ENCODE measurements around the gene GET3.
A peak's percentile ranks its signal among the peaks of the same experiment; 100 is the strongest.

The GET3 gene

GRCh38 chr19:12782174-12782423, 44.8 kb downstream of the GET3 start:
- DNase-seq, result no peak

DNA sequence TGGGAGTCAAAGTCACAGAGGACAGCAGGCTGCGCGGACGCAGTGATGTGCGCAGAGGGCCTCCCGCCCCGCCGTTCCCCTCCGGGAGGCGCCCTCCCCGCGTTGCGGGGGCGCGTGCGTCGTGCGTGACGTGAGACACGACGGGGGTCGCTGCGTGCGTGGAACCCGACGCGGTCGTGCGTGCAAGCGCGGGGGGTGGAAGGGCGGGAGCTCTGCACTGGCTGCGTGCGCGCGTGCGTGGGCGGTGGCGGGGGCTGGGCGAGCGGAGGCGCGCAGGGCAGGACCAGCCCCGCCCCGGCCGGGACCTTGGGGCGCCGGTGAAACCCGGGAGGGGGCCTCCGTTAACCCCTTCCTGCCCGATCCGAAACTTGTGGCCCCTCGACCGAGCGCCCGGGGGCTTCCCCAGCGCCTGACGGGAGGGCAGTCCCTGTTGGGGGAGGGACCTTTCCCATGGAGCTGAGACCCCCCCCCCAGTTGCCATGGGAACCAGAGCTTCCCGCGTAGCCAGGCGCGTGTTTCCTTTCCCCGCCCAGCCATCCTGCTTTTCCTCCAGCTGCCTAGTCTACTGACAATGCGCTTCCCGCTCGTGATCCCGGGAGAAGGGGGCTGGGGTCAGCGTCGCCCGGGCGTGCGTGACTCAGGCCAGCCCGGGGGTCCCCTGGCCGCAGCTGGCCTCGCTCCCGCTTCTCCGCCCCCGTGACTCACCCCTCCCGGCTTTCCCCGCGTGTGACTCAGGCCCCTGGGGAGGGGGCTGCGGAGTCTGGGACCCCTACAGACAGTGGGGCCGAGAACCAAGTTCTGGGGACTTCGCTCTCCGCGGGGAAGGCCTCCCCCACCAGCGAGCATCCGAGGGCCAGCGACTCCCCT, 45.4 kb downstream of the GET3 start:
- peak; percentile 91 for DNase-seq

- peak; percentile 67 for DNase-seq
Observed at GRCh38 chr19:12783291-12783848, 46.1 kb downstream of the GET3 start.

DNA sequence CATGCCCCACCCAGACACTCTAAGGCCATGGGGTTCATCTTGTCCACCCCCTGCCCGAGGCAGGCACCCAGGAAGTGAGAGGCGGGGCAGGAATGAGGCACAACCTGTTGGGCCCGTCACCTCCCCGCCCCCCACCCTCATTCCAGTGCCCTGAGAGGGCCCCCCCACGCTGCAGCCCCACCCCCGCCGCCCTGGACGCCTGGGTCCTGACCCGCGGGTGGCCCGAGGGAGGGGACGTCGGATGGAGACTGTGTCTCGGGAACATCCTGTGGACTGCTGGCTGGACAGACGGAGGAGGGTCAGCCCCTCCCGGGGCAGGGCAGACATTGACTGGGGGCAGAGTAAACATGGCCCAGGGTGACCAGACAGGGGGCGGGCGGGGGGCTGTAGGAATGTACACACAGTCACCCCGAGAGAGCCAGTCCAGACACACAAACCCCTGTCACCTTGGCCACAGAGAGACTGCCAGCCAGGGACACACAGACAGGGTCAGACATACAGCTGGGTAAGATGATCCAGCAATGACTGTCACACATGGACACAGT, 46.6 kb downstream of the GET3 start:
- DNase-seq, result no peak

DNA sequence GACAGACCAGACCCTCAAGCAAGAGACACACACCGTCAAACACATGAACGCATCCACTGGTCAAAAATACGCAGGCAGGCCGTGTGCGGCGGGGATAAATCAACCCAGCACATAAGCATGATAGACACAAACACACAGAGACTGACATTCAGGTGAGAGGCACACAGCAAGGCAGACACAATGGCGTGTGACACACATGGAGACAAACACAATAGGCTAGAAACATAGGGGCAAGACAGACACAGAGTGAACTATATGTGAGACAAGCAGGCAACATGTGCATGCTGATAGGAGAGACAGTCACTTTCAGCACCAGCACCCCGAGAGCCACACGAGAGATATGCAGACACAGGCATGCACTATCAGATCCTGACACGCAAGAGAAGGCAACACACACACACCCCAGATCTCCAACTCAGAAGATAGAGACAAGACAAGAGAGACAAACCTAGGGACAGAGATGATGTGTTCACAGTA, 47.1 kb downstream of the GET3 start:
- no peak for DNase-seq

DNA sequence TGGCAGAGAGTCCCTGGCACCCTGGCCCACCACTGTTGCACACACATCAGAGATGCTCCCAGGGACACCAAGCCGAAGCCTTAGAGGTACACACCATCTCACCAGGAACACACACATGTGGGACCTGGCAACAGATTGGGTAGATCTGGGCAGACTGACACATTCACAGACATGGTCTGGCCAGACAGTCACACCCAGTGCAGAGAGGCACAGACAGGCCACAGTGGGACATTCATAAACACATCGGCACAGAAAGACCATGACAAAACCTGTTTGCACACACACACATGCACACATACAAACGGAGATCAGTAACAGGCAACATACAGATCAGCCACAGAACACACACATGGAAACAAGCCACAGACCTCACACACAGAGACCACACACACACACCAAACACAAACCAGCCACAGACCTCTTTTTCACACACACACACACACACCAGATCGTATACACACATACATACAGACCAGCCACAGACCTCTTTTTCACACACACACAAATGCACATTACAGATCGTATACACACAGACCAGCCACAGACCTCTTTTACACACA, 47.7 kb downstream of the GET3 start:
- peak; percentile 59 for DNase-seq

DNA sequence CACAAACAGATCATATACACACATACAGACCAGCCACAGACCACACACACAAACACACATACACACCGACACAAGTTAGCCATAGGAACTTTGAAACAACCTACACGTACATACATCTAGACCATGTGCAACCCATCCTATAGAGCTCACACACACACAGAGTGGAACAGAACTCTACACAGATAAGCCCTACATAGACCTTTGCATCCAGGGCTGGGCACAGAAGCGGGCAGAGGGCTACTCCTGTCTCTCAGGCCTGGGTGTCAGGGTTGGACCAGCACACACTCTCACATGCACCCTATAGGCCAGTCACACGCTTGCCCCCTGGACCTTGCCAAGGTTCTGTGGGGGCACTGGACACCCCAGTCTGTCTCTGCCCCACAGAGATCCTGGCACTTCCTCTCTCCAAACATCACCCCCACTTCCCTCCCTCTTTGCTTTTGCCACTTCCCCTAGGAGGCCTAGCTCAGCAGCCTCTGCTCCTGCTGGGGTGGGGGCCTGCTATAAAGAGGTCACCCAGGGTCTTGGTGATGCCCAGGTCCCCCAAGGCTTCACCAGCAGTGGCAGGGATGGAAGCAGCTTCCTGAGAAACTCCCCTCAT, 48.2 kb downstream of the GET3 start:
- no peak for DNase-seq

GRCh38 chr19:12786141-12786870, 49.0 kb downstream of the GET3 start:
- DNase-seq, result no peak

DNA sequence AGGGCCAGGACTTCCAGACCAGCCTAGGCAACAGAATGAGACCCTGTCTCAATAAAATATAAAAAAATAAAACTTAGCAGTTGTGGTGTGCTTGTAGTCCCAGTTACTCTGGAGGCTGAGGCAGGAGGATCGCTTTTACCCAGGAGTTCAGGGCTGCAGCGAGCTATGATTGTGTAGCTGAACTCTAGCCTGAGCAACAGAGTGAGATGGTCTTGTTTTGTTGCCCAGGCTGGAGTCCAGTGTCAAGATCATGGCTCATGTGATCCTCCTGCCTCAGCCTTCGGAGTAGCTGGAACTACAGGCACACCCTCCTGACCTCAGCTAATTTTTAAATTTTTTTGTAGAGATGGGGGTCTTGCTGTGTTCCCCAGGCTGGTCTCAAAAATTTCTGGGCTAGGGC, 49.7 kb downstream of the GET3 start:
- DNase-seq, result no peak

DNA sequence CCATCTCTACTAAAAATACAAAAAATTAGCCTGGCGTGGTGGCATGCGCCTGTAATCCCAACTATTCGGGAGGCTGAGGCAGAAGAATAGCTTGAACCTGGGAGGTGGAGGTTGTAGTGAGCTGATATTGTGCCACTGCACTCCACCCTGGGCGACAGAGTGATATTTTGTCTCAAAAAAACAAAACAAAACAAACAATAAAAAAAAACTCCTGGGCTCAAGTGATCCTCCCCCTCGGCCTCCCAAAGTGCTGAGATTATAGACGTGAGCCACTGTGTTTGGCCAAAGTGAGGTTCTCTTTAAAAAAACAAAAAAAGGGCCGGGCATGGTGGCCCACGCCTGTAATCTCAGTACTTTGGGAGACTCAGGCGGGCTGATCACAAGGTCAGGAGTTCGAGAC, 50.2 kb downstream of the GET3 start:
- no peak for DNase-seq

GRCh38 chr19:12788042-12788681, 50.9 kb downstream of the GET3 start:
- no peak for DNase-seq

DNA sequence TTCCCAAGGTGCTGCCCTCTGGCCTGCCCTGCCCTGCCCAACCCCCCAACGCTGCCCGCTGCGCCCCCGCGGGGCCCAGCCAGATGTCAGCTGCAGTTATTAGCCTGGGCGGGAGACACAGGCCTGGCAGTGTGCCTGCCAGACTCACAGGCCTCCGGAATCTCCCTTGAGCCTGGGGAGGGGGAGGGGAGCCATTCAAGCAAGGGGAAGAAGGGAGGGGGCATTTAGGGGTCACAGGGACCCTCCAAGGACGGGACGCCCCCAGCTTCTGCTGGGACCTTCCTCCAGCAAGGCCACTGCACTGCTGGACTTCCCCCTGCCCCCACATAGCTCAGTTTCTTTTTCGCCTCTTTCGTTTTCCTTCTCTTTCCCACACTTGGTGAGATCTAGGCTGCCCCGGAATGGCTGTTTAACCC, 51.4 kb downstream of the GET3 start:
- peak; percentile 74 for DNase-seq

- no peak for DNase-seq
Observed at GRCh38 chr19:12789098-12789903, 52.0 kb downstream of the GET3 start.

DNA sequence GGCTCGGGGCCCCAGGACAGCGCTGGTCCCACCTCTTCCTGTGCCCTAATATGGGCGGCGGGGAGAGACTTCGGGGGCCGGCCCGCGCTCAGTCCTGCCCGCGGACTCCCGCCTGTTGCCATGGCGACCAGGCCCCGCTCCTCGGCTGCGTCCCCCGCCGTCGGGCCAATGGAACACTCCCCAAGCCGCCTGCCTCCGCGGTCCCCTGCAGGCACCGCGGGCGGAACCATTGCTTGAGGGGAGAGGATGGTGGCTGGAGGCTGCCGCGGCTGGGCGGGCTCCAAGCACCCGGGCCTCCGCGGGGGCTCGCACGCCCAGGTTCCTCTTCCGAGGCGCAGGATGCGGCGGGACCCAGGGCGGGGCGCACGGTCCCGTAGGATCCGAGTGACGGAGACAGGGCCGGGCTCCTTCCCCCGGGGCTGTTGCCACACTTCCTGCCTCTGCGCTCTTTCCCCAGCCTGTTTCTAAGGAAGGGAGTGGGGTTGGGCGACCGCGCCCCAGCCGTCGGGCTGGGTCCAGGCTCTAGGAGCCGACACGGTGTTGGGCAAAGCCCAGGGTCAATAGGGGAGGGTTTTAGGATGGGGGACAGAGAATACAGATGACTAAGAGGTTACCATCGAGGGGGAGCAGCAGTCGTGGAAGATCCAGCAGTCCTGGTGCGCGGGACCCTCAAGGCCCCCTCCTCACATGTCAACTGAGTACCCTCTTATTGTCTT, 52.8 kb downstream of the GET3 start:
- DNase-seq, result peak; percentile 98

- DNase-seq, result no peak
Observed at GRCh38 chr19:12790628-12791344, 53.5 kb downstream of the GET3 start.

DNA sequence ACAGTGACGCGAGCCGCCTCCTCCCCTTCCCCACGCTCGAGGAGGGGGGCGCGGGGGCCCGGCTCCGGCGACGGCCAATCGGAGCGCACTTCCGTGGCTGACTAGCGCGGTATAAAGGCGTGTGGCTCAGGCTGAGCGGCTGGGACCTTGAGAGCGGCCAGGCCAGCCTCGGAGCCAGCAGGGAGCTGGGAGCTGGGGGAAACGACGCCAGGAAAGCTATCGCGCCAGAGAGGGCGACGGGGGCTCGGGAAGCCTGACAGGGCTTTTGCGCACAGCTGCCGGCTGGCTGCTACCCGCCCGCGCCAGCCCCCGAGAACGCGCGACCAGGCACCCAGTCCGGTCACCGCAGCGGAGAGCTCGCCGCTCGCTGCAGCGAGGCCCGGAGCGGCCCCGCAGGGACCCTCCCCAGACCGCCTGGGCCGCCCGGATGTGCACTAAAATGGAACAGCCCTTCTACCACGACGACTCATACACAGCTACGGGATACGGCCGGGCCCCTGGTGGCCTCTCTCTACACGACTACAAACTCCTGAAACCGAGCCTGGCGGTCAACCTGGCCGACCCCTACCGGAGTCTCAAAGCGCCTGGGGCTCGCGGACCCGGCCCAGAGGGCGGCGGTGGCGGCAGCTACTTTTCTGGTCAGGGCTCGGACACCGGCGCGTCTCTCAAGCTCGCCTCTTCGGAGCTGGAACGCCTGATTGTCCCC, 54.2 kb downstream of the GET3 start, which contains the start of gene JUNB:
Gene JUNB (plus strand): TSS at position 142 of the 706 bp plus-strand sequence. CDS start 286 bp downstream, at position 428.
- peak; percentile 97 for DNase-seq

DNA sequence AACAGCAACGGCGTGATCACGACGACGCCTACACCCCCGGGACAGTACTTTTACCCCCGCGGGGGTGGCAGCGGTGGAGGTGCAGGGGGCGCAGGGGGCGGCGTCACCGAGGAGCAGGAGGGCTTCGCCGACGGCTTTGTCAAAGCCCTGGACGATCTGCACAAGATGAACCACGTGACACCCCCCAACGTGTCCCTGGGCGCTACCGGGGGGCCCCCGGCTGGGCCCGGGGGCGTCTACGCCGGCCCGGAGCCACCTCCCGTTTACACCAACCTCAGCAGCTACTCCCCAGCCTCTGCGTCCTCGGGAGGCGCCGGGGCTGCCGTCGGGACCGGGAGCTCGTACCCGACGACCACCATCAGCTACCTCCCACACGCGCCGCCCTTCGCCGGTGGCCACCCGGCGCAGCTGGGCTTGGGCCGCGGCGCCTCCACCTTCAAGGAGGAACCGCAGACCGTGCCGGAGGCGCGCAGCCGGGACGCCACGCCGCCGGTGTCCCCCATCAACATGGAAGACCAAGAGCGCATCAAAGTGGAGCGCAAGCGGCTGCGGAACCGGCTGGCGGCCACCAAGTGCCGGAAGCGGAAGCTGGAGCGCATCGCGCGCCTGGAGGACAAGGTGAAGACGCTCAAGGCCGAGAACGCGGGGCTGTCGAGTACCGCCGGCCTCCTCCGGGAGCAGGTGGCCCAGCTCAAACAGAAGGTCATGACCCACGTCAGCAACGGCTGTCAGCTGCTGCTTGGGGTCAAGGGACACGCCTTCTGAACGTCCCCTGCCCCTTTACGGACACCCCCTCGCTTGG, 55.0 kb downstream of the GET3 start:
- peak; percentile 56 for DNase-seq

DNA sequence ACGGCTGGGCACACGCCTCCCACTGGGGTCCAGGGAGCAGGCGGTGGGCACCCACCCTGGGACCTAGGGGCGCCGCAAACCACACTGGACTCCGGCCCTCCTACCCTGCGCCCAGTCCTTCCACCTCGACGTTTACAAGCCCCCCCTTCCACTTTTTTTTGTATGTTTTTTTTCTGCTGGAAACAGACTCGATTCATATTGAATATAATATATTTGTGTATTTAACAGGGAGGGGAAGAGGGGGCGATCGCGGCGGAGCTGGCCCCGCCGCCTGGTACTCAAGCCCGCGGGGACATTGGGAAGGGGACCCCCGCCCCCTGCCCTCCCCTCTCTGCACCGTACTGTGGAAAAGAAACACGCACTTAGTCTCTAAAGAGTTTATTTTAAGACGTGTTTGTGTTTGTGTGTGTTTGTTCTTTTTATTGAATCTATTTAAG, 55.6 kb downstream of the GET3 start:
- no peak for DNase-seq

Measured in fibroblast of skin of abdomen (primary cell).